Activated T-helper 9 cell treated with anti-CD3 and anti-CD28 coated beads, Interleukin-2, amount 50 U/mL, for 16 hours (primary cell): ENCODE data around the gene EGLN3.
A peak's percentile ranks its signal among the peaks of the same experiment; 100 is the strongest.
"Not testable (repeated sequence)": the region's sequence is repeated elsewhere in the genome, so short reads cannot be mapped to it uniquely, and the experiment has no call there.

ENCODE experiments used
- DNase-seq: peaks from one replicate; pipeline ENCODE4 v3.0.0-alpha.2; 2020; ENCODE audit warnings: low read depth

EGLN3 gene

DNA sequence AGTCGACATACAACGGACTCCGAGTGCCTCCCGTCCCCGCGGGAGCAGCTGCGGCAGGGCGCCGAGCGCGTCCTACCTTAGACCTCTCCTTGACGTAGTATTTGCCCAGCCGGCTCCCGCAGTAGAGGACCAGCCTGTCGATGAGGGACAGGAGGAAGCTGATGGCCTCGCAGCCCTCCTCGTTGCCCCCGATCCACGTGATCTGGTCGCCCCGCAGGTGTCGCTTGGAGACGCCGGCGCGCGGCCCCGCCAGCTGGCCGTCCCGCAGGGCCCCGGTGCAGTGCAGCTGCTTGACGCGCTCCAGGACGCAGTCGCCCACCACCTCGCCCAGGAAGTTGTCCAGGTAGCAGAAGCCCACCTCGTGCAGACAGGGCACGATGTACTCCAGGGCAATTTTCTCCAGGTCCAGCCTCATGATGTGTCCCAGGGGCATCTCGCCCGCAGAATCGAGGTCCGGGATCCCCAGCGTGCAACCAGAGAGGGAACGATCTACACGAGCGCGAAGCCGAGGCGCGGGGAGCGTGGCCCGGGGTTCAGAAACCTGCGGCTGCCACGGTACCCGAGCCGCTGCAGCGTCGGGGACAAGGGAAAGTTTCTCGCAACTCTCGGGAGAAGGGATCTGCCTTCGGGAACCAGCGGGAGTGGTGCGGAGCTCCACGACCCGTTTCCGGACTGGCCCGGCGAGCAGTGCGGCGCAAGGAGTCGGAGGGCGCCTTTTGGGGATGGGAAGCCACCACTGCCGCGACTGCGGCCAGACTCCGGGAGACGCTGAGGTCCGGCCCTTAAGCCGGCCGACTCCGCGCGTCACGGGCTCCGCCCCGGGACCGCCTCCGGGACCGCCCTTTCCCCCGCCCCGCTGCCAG, at the start of gene EGLN3:
TSS of gene EGLN3 (minus strand) at position 755 of the 863 bp plus-strand sequence. CDS start at position 433, 322 bp downstream.
- peak; percentile 50 for DNase-seq

DNA sequence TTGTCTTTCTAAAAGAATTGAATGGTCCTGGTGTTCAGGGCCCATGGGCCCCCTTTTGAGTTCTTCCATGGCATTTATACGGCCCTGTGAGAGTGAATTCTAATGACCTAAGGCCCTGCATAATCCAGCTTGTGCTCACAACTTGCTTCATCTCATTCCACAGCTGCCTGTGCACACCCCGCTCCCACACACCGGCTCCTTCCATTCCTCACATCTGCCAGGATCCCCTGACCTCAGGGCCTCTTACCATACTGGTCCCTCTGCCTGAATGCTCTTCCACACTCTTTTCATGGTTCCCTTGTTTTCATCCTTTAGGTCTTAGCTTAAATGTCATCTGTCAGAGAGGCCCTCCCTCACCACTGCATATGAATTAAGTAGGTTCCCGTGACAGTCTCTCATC, 49.5 kb upstream of the EGLN3 start:
- DNase-seq, result no peak

DNA sequence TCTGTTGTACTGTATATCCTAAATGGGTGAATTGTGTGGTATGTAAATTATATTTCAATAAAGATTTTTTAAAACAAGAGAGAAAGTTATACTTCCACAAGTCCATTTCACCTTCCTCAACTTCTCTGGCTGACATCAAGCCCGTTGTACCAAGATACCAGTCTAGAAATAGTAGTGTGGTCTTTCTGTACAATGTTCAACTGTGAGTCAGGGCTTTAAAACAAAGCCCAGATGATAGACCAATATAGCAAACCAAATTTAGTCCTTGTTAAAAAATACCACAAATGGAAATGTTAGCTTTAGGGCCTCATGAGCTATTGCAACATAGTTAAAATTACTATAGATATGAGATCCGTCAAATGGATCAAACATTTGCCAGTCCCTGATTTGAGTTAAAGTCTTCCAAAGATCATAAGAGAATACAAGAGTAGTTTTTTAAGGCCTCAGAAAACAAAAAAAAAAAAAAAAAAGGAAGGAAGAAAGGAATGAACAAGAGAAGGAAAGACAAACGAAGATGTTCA, 49.0 kb upstream of the EGLN3 start:
- DNase-seq, result no peak

DNA sequence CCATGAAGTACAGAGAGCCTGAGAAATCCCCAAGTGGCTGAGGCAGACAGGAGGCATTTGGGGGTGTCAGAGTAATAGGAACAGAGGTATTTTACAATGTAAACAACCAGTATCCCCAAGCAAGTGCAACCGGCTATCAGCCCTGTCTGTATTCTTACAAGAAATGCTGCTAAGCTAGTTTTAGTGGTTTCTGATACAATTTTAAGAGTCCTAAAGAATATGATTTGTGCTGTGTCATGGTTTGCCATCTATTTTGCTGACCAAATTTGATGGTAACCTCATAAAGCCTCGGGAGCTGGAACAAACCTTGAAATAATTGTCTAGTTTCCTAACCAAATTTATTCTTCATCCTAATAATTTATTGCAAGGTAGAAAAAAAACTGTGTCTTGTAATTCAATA, 46.7 kb upstream of the EGLN3 start:
- no peak for DNase-seq

DNA sequence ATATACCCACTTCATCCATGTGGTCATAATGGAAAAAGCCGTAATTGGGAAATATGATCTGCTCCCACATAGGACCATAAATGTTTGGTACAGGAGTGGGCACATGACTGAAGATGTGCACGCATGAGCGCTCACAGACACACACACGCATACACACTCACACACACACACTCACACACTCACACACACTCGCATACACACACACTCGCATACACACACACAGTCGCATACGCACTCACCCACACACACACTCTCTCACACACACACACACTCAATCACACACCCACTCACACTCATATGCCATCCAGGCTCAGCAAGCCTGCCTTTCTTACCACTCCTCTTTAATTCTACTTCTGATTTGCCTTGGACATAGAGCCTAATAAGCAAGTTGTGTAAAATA, 45.6 kb upstream of the EGLN3 start:
- no peak for DNase-seq

DNA sequence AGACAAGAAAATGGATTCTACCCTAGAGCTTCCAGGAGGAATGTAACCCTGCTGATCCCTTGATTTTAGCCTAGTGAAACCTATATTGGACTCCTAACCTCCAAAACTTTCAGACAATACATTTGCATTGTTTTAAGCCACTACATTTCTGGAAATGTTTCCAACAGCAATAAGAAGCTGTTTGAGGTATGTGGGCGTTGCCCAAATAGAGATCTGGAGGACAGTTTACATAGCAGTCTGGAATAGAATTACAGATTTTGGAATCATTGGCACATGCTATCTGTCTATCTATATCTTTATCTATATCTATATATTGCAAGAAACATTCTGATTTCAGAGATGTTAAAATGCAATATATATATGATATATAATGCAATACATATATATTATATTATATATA, 42.4 kb upstream of the EGLN3 start:
- DNase-seq, result no peak

DNA sequence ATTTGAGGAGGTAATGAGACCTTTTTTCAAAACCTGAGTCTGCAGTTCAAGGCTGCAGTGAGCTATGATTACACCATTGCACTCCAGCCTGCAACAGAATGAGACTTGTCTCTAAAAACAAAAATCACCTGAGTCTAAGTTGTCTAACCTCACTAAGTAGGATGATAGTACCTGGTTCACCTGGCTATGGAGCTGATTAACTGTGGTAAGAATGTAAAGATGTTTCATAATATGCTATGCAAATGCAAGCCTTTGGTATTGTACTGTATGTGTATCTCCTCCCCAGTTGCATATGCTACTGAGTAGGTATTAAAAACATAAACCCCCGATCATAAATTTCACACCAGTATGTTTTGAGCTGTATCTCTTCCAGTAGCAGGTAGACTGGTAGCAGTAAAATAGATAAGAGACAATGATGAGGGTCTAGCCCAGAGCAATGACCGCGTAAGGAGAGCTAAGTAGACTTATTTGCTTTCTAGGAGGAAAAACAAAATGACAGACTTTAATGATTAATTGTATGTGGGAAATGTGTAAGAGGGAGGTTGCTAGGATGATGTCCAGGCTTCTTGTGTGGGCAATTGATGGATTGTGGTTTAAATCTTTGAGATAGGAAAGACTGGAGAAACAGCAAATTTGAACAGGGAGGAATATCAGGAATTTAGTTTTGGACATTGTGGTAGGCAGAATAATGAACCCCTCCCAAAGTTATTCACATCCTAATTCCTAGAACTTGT, 41.6 kb upstream of the EGLN3 start:
- DNase-seq, result no peak

DNA sequence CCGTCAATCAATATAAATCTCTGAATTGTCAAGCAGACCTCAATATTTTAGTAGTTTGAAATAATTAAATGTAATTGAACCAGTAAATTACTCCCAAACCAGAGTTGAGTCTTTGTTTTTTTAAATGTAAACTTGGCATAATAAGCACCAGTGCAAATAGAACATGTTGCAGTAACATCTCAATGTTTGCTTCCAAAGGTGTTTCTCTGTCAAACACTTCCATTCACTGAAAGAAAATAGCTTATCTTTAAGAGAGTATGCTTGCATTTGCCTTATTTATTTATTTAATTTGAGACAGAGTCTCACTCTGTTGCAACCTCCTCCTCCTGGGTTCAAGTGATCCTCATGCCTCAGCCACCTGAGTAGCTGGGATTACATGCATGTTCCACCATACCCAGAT, 39.9 kb upstream of the EGLN3 start:
- DNase-seq, result no peak

DNA sequence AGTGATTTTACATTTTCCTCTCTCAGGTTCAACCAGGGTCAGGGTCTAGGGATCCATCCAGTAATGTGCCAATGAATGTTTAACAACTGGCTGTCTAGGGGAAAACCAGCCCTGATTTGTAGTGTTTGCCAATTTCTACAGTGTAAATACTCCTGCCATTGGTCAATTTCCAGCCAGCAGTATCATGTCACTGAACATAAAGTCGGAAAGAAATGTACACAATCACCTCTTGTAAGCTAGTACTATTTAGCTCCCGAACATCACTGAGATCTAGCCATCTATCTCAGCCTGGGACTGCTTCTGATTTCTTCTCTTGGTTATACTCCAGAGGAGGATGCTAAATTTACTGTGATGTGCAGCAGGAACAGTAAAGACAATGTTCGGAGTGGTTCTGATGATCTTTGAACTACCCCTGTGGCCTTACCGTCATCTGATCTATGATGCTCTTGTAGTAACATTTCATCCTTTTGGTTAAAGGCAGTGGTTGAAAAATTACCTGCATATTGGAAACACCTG, 36.7 kb upstream of the EGLN3 start:
- DNase-seq, result no peak

DNA sequence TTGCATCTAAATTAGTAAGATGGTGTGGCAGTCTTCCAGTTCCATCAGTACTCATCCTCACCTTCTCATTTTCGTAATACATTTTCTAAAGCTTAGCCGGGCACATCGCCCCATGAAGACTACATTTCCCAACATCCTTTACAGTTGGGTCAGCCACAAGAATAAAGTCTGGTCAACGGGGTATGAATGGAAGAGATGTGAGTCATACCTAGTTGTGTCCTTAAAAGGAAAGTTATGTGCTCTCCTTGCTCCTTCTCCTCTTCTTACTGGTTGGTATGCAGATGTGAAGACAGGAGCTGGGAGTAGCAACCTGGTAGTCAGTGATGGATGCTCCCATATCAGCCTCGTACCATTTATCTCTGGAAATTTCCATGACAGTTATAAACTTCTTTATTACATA, 35.9 kb upstream of the EGLN3 start:
- DNase-seq, result no peak

DNA sequence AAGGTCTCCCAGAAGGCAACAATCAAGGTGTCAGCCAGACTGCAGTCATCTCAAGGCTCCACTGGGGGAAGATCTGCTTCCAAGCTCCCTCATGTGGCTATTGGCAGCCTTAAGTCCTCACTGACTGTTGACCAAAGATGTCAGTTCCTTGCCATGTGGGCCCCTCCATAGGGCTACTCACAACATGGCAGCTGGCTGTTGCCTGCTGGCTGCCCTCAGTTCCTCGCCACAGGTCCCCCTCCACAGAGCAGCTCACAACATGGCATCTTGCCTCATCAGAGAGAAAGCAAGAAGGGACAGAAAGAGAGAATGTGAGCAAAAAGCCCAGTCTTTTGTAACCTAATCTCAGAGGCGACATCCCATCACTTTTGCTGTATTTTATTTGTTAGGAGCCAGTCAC, 34.4 kb upstream of the EGLN3 start:
- no peak for DNase-seq

DNA sequence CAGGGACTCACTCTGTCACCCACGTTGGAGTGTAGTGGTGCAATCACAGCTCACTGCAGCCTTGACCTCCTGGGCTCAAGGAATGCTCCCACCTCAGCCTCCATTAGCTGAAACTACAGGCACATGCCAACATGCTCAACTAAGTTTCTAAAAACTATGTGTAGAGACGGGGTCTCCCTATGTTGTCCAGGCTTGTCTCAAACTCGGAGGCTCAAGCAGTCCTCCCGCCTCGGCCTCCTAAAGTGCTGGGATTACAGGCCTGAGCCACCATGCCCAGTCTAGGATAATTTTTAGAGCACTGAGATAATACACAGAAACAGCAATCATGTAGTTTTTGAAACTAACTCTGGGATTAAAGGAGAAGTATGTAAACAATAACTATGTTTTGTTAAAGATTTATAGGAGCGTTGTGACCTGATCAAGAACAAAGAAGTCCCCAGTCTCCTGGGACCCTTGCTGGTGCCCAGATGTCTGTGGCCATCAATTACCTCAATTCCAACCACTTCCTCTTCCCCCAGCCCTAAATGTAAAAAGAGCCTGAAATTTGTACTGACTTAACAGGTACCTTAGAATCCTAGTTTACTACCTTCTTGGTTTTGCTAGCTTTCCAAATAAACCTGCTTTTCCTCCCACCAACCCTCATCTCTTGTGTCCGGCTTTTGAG, 28.9 kb upstream of the EGLN3 start:
- DNase-seq, result no peak

DNA sequence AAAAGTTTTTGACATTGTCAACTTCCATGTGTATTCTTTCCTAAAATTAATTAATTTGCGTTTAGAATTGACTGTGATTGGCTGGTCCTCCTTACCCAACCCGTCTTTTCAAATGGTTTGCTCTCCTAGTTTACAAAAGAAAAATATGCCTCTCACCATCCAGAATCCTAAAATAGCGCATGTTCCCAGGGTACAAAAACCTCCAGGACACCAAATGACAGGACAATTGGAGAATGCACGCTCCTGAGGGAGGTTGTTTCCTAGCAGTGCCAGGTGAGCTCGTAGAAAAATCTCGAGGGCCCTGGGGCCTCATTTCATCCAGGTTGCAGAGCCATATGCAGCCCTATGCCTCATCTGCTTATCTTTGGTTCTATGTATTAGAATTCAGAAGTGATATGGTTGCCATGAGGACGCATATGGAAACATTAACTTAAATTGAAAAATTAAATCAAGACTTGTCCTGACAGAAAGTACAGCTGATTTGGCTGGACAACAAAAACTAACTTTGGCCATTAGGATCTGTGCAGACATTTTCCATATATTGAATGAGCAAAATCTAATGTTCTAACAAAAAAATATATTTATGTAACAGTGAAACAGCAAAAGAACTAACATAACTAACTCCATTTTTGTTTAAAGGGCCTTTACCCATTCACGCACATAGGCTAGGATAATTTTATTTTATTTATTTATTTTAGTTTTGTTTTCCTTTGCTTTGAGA, 28.2 kb upstream of the EGLN3 start:
- no peak for DNase-seq

DNA sequence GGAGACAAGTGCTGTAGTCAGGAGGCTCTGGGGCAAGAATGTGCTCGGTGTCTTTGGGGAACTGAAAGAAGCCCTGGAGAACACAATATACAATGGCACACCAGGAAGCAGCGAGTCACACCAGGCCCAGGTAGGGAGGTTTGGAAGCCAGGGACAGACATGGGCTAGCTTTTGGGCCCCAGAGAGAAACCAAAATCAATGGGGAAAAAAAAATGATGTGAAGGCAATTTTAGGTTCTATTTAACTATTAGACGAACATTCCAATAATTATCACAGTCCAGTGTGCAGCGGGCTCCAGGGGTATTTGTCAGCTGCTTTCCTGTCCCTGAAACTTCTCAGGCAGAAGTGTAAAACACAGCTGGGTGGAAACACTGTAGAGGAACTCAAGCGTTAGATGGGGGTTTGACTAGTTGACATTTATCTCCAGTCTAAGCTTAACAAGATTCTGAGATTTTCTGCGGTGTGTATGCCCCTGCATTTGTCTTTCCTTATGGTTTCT, 21.8 kb upstream of the EGLN3 start:
- no peak for DNase-seq

DNA sequence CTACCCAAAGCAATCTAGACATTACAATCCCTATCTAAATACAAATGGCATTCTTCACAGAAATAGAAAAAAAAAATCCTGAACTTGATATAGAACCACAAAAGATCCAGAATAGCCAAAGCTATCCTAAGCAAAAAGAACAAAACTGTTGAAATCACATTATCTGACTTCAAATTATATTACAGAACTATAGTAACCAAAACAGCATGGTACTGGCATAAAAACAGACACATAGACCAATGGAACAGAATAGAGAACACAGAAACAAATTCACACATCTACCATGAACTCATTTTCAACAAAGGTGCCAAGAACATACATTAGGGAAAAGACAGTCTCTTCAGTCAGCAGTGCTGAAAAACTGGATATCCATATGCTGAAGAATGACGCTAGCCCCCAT, 19.0 kb upstream of the EGLN3 start:
- not testable (repeated sequence) for DNase-seq

DNA sequence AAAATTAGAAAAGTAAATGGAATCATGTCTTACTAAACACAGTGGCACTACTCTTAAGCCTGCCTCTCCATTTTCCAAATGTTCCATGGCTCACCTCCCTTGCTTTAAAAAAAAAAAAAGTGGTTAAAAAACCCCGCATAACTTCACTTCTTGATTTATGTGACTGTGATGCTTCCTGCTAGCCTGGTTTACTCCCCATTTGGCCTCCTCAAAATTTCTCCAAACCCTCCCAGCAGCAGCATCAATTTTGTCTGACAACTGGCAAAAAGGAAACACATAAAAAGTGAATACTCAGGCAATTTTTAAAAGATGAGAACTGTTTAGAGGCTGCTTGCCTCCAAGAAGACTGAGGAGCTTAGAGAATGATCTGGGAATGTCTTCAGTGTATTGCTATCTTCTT, 17.8 kb upstream of the EGLN3 start:
- DNase-seq, result no peak

DNA sequence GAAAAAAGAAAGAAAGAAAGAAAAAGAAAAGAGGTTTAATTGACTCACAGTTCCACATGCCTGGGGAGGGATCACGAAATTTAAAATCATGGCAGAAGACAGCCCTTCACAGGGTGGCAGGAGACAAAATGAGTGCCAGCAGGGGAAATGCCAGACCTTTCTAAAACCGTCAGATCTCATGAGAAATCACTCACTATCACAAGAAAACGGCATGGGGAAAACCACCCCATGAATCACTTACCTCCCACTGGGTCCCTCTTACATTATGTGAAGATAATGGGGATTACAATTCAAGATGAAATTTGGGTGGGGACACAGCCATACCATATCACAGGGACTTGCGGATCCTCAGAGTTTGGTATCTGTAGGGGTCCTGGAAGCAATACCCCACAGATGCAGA, 16.3 kb upstream of the EGLN3 start:
- no peak for DNase-seq

DNA sequence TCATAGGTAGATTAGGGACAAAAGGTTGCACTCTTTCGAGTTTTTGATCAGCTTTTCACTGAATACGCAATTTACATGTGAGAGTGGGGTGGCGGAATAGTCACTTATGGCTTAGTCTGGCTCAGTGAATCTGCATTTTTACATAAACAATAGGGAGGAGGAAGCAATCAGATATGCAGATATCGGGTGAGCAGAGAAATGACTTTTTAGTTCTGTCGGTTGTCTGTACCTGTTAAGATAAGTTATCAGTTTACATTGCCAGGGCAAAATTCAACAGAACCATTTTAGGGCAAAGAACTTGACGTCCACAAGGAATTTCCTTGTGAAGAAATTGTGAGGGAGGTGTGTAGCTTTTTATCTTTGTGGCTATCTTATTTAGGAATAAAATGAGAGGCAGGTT, 15.4 kb upstream of the EGLN3 start:
- no peak for DNase-seq

DNA sequence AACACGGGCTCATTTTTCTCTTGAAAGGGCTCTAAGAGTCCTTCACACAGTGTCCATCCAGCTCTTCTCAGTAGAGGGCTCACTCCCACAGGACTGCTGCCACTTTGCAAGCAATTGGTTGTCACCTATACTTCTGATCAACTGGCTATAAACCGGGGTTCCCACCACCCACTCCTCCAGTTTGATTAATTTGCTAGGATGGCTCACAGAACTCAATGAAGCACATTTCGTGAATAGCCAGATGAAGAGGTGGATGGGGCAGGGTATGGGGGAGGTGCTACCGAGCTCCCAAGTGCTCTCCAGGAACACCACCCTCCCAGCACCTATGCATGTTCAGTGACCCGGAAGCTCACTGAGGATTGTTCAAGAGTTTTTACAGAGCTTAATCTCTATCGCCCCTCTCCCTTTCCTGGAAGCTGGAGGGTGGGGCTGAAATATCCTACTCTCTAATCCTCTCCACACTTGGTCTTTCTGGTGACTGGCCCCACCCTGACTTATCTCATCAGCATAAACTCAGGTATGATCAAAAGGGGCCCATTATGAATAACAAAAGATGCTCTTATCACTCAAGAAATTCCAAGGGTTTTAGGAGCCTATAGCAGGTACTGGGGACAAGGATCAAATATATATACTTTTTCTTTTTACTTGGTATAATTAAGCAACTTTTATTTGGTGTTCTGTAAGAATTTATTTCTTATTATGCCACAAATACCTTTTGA, 13.9 kb upstream of the EGLN3 start:
- no peak for DNase-seq

DNA sequence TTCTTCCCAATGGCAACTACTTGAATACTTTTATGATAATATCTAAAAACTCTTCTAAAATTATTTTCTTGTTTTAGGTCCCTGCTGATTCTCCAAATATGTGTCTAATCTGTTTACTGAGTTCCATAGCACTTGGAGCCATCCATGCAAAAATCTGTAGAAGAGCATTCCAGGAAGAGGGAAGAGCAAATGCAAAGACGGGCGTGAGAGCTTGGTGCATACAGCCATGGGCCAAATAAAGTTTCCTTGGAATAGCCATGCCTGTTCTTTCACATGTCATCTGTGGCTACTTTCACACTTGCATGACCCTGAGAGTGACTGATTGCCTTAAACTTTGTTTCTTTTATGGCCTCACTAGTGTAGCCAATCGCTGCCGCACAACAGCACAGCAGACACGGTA, 13.0 kb upstream of the EGLN3 start:
- DNase-seq, result no peak

DNA sequence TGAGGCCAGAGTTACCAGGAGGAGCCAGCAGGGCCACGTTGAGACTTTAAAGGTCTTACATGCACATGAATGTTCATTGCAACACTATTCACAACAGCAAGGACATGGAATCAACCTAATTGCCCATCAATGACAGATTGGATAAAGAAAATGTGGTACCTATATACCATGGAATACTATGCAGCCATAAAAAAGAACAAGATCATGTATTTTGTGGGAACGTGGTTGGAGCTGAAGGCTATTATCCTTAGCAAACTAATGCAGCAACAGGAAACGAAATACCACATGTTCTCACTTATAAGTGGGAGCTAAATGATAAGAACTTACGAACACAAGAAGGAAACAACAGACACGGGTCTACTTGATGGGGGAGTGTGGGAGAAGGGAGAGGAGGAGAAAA, 11.6 kb upstream of the EGLN3 start:
- DNase-seq, result not testable (repeated sequence)
